ENCODE data around the gene CXCL17.
"Not testable (repeated sequence)": the region's sequence is repeated elsewhere in the genome, so short reads cannot be mapped to it uniquely, and the experiment has no call there.

Gene CXCL17, protein sequence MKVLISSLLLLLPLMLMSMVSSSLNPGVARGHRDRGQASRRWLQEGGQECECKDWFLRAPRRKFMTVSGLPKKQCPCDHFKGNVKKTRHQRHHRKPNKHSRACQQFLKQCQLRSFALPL

GRCh38 chr19:42442833-42443232, at the start of gene CXCL17:
Gene CXCL17, minus strand, starts transcription at chr19:42442946. Its CDS starts 114 bp downstream, at chr19:42442832.
- no peak for DNase-seq (ENCODE audit: low read depth)

- no peak for DNase-seq (ENCODE audit: low read depth)
These were observed 46.2 kb upstream of the CXCL17 start for GRCh38 chr19:42488783-42489521.

DNA sequence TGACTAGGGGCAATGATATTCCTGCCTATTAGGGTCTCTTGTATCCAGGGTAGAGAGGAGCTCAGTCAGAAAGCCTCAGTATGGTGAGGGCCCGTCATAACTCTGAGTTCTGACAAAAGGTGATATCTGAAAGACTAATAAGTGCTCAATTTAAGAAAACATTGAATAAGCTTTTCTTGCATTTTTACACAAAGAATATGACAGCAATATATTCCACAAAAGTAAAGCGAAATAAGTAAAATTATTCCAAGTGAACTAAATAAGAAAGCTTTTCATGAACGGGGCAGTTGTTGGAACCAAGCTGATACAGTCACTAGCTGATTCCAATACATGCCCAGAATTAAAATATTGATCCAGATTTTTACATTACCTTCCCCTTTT, 45.0 kb upstream of the CXCL17 start:
- no peak for DNase-seq (ENCODE audit: low read depth)

DNA sequence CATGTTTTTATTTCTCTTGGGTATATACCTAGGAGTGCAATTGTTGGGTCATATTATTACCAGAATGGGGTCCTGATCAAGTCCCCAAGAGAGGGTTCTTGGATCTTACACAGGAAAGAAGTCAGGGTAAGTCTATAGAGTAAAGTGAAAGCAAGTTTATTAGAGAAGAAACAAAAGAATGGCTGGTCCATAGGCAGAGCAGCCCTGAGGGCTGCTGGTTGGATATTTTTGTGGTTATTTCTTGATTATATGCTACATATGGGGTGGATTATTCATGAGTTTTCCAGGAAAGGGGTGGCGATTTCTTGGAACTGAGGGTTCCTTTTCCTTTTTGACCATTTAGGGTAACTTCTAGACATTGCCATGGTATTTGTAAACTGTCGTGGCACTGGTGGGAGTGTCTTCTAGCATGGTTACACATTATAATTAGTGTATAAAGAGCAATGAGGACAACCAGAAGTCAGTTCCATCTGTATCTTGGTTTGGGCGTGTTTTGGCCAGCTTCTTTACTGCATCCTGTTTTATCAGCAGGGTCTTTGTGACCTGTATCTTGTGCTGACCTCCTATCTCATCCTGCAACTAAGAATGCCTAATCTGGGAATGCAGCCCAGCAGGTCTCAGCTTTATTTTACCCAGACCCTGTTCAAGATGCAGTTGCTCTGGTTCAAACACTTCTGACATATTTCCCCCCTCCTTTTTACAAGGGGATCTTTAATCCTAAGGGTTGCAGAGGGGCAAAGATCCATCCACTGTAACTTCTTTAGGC, 44.5 kb upstream of the CXCL17 start:
- no peak for DNase-seq (ENCODE audit: low read depth)

GRCh38 chr19:42485036-42485435, 42.3 kb upstream of the CXCL17 start:
- not testable (repeated sequence) for DNase-seq (ENCODE audit: low read depth)

GRCh38 chr19:42480335-42481095, 37.8 kb upstream of the CXCL17 start:
- DNase-seq (ENCODE audit: low read depth), result no peak

GRCh38 chr19:42479736-42480135, 37.0 kb upstream of the CXCL17 start:
- DNase-seq (ENCODE audit: low read depth), result no peak

- DNase-seq (ENCODE audit: low read depth), result no peak
These were observed 36.1 kb upstream of the CXCL17 start for GRCh38 chr19:42478765-42479311.

GRCh38 chr19:42477933-42478332, 35.2 kb upstream of the CXCL17 start:
- no peak for DNase-seq (ENCODE audit: low read depth)

- DNase-seq (ENCODE audit: low read depth), result no peak
These were observed 34.4 kb upstream of the CXCL17 start for GRCh38 chr19:42477117-42477516.

DNA sequence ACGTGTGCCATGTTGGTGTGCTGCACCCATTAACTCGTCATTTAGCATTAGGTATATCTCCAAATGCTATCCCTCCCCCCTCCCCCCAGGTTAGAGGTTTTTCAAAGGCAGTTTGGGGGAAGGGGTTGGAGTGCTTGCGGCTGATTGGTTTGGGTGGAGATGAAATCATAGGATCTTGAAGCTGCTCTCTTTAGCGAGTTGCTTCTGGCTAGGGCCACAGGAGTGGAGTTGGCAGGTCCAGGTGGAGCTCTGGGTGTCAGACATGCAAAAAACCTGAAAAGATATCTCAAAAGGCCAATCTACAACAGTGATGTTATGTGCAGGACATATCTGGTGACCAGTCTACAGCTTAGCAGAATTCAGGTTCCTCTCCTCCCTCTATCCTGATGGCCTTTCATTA, 32.6 kb upstream of the CXCL17 start:
- DNase-seq (ENCODE audit: low read depth), result no peak

DNA sequence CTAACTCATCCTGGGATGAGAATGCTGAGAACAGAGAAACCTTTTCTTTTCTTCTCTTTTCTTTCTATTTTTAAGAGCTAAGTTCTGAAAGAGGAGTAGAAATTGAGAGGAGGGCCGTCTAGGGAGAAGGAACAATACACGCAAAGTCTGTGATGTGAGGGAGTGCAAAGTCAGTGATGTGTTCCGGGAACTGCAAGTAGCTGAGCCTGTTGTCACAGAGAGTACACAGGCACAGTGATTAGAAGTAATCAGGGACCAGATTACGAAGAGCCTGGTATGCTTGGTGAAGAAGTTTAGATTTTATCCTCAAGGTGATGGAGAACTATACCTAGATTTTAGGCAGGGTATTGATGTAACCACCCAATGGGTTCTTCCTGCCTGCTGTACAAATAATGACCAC, 32.0 kb upstream of the CXCL17 start:
- DNase-seq (ENCODE audit: low read depth), result no peak

DNA sequence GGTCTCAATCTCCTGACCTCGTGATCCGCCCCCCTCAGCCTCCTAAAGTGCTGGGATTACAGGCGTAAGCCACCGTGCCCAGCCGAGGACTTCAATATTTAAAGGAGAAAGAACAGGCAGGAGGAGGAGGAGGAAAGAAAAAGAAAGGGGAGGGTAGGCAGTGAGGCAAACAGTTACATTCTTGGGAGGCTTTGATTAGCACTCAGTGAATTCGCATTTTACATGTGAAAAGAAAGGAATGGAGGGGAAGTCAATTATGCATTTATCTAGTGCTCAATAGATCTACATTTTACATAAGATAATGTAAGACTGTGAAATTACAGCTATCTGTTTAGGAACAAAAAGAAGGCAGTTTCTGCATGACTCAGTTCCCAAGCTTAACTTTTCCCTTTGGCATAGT, 30.9 kb upstream of the CXCL17 start:
- no peak for DNase-seq (ENCODE audit: low read depth)

- DNase-seq (ENCODE audit: low read depth), result no peak
These were observed 29.8 kb upstream of the CXCL17 start for GRCh38 chr19:42472402-42473147.

DNA sequence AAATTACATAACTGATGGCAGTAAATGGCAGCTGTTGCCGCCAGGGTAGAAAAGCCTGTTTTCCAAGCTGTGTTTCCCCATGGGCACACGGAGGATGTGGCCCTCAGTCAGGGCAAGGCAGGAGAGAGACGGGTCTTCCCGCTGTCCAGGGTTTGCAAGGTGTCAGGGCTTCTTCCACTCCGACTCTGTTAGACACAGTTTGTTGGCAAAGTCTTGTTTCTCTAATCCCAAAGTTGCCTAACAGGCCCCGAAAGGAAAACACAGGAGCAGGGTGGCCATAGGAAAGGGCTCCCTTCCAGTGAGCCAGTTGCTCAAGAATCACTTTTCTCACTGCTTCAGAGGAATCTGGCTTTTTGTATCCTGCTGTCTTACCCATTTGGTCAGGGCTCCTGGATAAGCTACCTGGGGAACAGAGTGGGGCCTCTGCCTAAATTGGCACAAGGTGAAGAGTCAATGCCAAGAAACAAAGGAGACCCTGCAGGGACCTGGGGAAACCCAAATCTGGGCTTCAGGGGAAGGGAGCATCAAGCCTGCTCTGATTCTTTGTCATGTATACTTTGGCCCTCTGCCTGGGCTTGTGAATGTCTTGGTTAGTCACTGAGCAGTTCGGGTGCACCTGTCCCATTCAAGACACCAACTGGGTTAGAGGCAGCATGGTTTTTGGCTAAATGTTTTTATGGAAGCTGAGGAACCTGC, 29.0 kb upstream of the CXCL17 start:
- no peak for DNase-seq (ENCODE audit: low read depth)

DNA sequence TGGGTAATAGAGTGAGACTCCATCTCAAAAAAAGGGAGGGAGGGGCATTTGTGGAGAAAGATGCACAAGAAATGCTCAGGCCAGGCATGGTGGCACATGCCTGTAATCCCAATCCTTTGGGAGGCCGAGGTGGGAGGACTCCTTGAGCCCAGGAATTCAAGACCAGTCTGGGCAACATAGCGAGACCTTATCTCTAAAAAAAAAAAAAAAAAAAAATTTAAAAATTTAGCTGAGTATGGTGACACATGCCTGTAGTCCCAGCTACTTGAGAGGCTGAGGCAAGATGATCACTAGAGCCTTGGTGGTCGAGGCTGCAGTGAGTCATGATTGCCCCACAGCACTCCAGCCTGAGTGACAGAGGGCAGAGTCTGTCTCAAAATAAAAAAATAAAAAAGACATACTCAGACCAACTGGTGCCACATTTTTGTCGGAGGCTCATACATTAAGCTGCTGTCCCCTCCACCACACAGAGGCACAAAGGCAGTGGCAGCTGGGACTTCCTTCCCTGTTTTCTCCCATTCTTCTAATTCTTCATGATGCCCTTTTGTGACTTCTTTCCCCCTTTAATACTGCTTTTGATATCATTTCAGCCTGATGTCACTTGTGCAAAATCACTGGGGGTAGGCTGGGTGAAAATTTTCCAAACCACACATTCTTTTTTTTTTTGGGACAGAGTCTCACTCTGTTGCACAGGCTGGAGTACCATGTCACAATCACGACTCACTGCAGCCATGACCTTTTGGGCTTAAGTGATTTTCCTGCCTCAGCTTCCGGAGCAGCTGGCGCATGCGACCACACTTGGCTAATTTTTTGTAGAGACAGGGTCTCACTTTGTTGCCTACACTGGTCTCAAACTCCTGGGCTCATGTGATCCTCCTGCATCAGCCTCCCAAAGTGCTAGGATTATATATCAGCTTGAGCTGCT, 26.8 kb upstream of the CXCL17 start:
- DNase-seq (ENCODE audit: low read depth), result no peak

- DNase-seq (ENCODE audit: low read depth), result no peak
These were observed 25.6 kb upstream of the CXCL17 start for GRCh38 chr19:42468273-42468796.

GRCh38 chr19:42467183-42467760, 24.5 kb upstream of the CXCL17 start:
- DNase-seq (ENCODE audit: low read depth), result no peak

GRCh38 chr19:42466521-42467182, 23.9 kb upstream of the CXCL17 start:
- no peak for DNase-seq (ENCODE audit: low read depth)

Data from stimulated activated CD8-positive, alpha-beta memory T cell treated with anti-CD3 and anti-CD28 coated beads, Interleukin-15, amount 100 ng/mL, for 1 hour (primary cell).